SK-MEL-5 (cell line): ENCODE data around the gene ERICH6. TPM values are rescaled to one million over a fixed set of nuclear protein-coding genes. Genes with fewer than 3 reads are reported as not detected.

Experiments
- total RNA-seq: library from RNA; depleted of rRNA; stranded (reverse); fragments of >200 nt; shearing (Covaris generic); gene quantifications from 2 replicates; pipeline ENCODE4 v1.2.3, GENCODE V29; 2014; rRNA removed

Gene ERICH6
- total RNA-seq, 1 experiment from 2014 or later = not detected

Other genes with a start within 250 kb of the ERICH6 start
- gene SERP1, start 157.4 kb downstream of the ERICH6 start, total RNA-seq = 72.6 and 89.6 TPM in 2 replicates
- gene EIF2A, start 157.1 kb downstream of the ERICH6 start, total RNA-seq = 174 and 200 TPM in 2 replicates
- 176 and 191 TPM in 2 replicates for gene SELENOT, start 100.6 kb downstream of the ERICH6 start, total RNA-seq
- gene SIAH2, start 59.2 kb upstream of the ERICH6 start, total RNA-seq = 19.5 and 22.1 TPM in 2 replicates
- gene MINDY4B, start 201.5 kb upstream of the ERICH6 start, total RNA-seq = not detected in 2 replicates